Left cardiac atrium (tissue), 4 donors: Measurements from ENCODE around the gene SNTG2. TPM values are rescaled to one million over a fixed set of nuclear protein-coding genes. Genes with fewer than 3 reads are reported as not detected.

Experiments
- ATAC-seq, 2 donors: fragments of 200-7000 bp; cut with Tn5 transposase; one replicate each; pipeline ENCODE4 v1.9.1; 2020; ENCODE audit warnings: mild to moderate bottlenecking in 2 of 2, moderate library complexity in 2 of 2
- DNase-seq: peaks from one replicate; pipeline ENCODE4 v3.0.0-alpha.2; 2020
- intact Hi-C, 2 donors: fragments of 100-400 bp; cut with DNase I; formaldehyde crosslinking; loops; one replicate each; pipeline versions ENCODE4 v1.14.1 to v1.15.1; 2022 to 2023
- total RNA-seq, 2 donors: library from RNA; stranded (reverse); fragmentation: NEBNext Ultra II Directional; extraction: Animal tissue kit (Norgen Biotek cat#: 25700); gene quantifications; one replicate each; pipeline ENCODE4 v1.2.1, GENCODE V29; 2021
- donor health status: DM: no; HTN: yes; CAD: no.
- donor health status: DM: no; HTN: yes; CAD: no; lungs with severe emphysema.
- donor health status: DM: yes; HTN: yes; CAD: no.
- donor health status: Dilated cardiomyopathy.

Gene SNTG2
- total RNA-seq, 2 donors from 2014 or later, result 1.6 to 2.9 TPM

DNA sequence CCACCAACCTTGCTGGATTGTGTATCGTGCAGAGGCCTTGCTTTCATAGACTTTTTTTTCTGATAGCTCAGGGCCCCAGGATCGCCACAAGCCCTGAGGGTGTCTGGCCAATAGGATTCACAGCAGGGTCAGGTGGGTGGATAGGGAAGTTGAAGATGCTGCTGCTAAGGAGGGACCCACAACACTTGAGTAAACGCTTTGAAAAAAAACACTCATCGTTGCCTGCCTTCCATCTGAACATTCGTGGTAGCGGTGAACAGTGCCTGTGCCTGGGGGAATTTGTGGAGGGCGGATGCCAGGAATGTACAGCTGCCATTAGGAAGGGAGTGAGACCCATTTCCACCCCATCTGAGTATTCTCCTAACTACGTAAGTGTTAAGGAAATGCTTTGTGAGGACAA, 358.0 kb downstream of the SNTG2 start:
- no peak for DNase-seq
- ATAC-seq, result no peak
- intact Hi-C loops, result no loop called here

DNA sequence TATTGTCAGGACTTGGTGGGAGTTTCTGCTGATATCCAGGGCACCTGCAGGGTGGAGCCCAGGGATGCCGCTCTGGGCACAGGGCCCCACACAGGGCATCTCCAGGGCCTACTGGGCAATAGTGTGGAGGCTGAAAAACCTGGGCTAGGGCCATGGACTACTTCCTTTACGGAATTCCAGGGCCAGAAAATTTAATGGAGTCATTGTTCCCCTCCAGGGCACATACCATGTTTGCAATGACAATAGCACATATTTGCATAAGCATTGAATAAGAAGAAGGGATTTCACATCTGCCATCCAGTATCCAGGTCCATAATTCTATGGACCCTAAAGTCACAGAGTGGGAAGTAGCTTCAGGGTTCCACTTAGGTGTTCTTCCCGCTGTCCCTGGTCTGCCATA, 358.9 kb downstream of the SNTG2 start:
- ATAC-seq (no peak), DNase-seq (no peak)
- intact Hi-C loops, result no loop called here

DNA sequence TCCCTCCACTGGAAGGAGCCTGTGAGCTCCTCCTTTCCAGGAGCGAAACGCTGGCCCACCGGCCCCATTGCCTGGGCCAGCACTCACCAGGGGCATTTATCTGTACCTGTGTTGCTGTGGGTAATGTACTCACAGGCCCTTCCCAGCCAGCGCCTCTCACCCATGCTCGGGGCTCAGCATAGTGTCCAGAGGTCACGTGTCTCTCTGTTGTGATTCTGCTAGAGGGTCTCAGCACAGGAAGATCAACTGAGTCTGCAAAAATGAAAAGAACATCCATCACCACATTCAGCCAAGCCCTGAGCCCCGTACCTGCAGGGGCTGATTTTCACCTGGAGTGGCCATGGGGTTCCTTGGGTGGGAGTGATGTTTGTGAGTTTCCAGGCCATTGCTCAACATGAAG, 359.6 kb downstream of the SNTG2 start:
- intact Hi-C loops, result no loop called here
- ATAC-seq (no peak), DNase-seq (no peak)

DNA sequence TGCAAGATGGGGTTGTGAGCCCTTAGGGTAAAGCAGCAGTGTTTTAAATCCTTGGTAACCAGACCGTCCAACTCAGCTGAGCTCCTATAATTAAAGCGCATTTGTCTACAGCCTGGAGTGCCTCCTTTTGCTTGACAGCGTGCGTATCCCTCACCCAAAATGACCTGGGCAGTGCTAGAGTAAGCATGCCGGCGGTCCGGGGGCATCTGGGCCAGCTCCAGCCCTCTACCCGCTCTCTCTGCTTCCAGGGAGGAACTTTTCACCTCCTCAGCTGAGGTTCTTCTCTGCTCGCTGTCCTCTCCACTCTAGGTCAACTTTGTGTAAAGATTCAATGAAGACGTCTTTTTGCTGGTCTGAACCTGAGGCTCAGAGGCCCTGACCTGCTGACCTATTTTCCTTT, 360.2 kb downstream of the SNTG2 start:
- intact Hi-C loops, result no loop called here

DNA sequence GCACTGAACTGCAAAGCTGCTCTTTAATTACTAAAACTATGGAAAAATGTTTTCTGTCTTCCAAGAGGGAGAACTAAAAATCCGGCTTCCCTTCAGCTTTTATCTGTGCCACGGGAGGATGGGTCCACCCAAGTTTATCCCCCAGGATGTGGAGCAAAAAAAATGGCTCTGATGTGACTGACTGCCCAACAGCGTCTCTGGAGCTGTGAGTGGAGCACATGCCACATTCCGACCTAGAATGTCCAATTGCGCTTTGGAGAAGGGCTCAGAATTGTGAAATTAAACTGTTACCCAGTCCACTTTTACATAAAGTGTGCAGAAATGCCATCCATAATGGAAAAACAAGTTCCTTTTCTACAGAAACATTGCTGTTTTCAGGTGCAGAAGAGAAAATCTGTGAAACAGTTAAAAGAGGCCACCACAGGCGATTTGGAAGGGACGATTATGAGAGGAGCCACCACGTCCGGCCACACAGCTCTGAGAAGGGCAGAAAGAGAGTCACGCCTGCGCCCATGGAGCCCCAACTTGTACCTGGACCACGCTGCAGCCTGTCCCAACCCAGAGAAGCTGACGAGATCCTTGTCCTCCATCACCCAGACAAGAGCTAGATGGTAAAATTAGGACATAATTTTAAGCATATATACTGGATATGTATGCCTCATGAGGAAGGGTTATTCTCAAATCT, 362.7 kb downstream of the SNTG2 start:
- intact Hi-C loops, result no loop called here
- ATAC-seq (no peak), DNase-seq (no peak)

More for the DNA sequence above, 360.2 kb downstream of the SNTG2 start:
- ATAC-seq (no peak), DNase-seq (no peak)

DNA sequence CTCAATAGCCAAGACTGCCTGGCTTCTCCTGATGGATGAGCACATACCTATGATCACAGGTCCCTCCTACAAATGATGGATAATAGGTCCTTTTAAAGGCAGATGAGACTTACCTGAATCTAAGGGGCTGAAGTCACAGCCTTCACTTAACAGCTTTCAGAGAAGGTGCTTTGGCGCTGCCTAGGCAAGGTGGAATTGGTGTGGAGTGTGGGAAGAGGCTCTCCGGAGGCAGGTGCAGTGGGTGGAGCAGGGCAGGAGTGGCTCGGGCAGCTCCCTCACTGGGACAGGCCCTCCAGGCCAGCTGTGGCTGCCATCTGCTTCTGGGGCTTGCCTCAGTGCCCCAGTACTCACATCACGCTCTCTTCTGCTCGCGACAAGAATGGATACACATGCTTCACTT, 363.6 kb downstream of the SNTG2 start:
- intact Hi-C loops, result no loop called here
- ATAC-seq (no peak), DNase-seq (no peak)

DNA sequence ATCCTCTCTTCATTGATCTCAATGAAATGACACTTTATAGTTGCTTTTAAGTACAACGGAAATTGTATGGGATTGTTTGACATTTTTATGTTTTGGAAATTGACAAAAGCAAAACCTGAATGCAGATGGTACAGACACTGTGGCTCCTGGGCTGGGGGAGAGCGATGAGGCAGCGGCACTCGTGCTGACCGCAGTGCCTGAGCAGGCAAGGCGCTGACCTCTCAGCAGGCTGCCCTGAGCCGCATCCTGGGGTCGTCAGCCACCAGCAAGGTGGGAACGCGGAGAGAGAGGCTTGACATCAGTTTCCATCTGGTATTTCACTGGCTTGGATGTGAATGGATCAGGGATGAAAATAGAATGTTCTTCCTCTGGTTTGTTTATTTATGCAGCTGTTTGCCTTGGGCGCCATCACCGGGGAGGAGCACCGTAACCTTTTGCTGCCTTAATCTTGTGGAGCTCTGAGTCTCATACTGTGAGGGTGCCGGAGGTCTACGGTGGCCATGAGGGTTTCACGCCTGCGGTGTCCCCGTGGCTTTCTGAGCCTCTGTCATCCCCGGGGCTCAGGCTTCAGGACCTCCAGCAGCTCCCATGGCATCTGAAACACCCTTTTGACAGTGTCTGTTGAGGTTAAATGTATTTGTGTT, 367.8 kb downstream of the SNTG2 start:
- ATAC-seq (no peak), DNase-seq (no peak)
- intact Hi-C loops, result no loop called here

DNA sequence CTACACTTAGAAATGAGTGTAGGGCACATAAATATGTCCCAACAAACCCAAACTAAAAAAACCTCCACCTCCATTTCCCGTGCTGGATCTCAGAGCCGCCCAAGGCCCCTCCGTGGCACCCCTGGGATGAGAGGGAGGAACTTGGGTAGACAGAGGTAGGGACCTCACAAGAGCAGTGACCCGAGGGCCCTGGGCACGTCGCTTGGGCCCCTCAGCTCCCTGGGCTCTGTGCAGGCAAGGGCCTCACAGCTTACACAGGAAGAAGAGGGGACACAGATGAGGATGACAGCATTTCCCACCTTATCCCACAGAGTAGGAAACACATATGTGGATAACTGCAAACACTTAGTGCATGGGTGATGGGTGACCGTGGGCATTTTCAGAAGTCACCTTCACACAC, 368.7 kb downstream of the SNTG2 start:
- intact Hi-C loops, result no loop called here
- DNase-seq (no peak), ATAC-seq (no peak)

DNA sequence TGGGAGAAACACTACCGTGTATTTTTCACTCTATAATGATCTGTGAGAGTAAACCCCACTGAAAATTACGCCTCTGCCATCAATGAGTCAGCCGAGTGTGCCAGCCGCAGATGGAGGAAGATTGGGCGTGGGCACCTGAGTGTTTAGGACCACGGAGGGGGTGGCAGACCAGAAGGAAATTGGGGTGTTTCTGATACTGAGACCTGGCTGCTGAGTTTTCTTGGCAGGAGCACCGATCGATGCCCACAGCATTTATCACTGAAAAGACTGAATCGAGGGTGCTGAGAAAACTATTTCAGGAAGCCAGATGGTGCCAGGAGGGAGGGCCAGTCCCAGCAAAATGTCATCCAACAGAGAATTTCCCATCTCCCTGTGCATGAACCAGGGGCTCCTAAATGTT, 370.7 kb downstream of the SNTG2 start:
- ATAC-seq, result no peak
- intact Hi-C loops, result no loop called here
- DNase-seq, result no peak

DNA sequence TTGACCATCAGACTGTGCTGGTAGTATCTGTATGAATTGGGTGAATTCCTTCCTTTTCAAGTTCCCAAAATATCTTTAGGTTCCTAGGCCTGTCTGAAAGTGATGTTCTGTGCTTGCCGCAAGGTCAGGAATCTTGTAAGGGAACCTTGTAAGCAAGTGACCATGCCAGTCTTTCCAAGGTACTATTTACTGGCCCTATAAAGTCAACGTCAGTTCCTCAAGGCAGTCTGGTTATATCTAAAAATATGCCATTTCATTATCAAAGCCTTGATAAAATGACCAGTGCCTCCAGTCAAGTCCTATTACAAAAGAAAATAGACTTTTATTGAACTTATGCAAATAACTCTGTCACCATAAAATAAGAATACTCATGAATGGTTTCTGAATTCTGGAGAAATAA, 374.2 kb downstream of the SNTG2 start:
- ATAC-seq, result no peak
- intact Hi-C loops, result no loop called here

DNA sequence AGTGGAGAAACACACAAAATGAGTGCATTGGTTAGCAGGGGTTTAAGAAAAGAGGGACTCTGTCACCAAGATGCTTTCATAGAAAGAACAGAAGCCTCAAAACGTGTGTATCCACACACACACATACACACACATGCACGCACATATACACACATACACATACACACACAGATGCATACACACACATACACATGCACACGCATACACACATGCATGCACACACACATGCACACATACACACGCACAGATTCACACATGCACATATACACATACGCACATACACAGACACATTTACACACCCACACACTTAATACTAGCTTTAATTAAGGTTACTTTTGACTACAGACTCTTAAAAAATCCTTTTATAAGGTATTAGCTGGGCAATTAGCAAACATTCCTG, 378.0 kb downstream of the SNTG2 start:
- no peak for ATAC-seq
- no peak for DNase-seq
- intact Hi-C loops, result no loop called here

More for the DNA sequence above, 374.2 kb downstream of the SNTG2 start:
- no peak for DNase-seq

DNA sequence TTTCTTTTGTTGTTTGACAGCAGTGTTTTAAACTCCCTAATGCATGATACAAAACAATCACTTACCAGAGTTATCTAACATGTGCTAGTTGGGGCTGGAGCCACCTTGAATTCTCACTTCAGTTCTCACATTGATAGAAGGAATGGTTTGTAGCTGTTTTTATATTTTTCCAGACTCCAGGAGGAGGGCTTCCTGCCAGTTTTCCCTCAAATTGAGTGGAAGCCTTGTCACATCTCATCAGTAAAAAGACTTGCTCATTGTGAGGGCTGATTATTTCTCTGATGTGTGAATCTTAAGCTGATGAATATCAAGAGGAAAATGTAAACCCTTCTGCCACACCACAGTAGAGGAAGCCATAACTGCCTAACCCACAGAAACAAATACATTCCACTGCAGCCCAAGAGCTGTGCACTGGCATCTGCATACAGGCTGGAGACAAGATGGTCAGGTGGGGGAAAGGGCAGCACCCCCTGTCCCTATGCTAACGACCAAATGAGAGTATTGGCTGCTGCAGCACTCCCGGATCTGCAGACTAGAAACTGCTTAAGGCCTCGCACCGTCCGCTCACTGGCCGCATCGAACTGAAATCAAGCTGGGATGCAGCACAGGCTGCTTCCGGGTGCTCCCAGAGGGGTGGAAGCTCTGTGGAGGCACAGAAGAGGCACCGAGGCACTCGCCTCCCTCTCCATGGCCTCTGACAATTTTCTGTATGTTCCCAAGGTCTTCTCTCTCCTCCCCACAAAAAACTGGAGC, 388.9 kb downstream of the SNTG2 start:
- intact Hi-C loops, result no loop called here

DNA sequence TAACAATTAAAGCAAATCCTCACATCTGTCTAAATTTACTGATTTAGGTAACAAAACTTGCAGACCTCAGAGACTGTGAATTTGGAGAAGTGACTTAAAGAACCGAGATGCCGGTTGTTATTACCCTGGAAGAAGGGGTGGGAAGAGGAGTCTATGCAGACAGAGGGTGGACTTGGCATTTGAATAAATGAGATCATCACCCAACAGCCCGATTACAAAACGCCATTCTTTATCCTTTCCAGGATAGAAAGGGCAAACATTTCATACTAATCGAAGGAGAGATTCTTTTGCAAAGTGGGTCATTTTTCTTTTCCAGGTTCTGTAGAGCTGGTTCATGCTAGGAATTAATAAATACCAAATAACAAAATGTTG, 389.5 kb downstream of the SNTG2 start:
- DNase-seq, result no peak
- no peak for ATAC-seq
- intact Hi-C loops, result no loop called here

More for the DNA sequence above, 388.9 kb downstream of the SNTG2 start:
- ATAC-seq (no peak), DNase-seq (no peak)

DNA sequence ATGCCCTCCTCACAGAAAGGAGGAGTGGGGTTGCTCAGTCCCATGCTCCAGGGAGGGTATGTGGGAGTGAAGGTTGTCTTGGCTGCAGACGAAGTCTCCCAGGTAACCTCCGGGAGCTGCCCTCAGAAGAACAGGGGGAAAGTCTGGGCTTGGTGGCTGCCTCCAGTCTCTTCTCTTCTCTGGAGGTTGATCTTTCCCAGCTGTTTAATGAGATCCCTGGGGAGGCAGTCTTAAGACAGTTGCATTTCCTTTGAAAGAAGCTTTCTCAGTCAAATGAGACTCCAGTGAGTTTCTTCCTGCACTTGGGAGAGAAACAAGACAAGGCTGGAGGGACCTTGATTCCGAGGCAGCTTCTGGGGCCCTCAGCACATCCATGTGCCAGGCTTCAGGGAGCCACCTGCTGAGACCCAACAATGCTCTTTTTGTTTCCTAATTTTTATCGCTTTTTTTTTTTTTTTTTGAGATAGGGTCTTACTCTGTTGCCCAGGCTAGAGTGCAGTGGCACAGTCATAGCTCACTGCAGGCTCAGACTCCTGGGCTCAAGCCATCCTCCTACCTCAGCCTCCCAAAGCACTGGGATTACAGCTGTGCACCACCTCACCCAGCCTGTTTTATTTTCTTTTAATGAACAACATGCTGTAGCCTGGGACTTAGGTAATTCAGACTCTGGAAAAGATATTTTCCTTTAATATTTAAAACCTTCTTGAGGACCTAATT, 390.9 kb downstream of the SNTG2 start:
- intact Hi-C loops, result no loop called here
- DNase-seq (no peak), ATAC-seq (no peak)

DNA sequence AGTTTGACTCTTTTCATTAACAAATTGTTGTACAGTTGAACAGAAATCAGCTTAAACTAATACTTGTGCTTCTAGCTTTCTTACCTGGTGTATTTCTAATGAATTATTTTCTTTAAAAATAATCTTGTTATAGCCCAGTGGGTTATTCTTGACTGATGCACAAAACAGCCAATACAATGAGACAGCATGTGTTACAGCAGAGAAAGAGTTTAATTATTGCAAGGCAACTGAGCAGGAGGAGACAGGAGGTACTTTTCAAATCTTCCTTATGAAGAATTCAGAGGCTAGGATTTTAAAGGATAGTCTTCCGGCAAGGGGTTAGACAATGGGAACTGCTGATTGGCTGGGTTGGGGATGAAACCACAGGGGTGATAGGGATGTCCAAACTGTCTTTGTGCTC, 398.1 kb downstream of the SNTG2 start:
- DNase-seq, result no peak
- no peak for ATAC-seq
- intact Hi-C loops, result no loop called here

DNA sequence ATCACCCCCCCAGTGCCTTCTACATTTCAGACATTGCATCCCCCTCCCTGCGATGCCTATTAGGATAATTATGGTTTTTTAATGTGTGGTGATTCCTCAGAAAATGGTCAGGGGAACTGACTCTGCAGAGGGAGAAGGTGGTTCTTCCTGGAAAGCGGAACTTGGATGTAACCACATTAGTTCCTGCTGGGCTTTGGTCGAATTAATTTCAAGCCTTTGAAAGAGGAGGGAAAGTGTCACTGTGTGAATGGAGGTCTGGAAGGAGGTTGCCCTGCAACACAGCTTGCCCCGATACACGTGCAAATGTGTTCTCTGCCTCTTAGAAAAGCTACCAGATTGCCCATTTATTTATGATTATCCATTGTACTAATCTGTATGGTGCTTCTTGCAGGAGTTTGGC, 399.5 kb downstream of the SNTG2 start:
- no peak for ATAC-seq
- DNase-seq, result no peak
- intact Hi-C loops, result no loop called here

DNA sequence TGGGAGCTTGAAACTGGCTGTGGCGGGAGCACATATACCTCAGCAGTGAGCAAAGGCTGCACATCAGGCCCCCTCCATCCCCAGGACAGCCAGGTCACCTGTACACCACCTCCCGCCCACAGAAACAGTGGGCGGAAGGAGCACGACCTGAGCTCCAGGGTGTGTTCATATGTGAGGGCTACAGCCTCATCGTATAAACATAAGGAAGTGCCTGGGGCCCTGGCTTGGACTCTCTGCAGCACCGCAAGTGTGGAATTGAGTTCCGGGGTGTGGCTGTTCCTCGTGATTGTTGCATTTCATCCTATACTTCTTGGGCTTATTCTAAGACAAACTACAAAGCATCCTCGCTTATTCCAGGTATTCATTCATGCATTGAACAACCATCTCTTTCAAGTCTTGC, 402.5 kb downstream of the SNTG2 start:
- intact Hi-C loops, result no loop called here
- DNase-seq (no peak), ATAC-seq (no peak)

DNA sequence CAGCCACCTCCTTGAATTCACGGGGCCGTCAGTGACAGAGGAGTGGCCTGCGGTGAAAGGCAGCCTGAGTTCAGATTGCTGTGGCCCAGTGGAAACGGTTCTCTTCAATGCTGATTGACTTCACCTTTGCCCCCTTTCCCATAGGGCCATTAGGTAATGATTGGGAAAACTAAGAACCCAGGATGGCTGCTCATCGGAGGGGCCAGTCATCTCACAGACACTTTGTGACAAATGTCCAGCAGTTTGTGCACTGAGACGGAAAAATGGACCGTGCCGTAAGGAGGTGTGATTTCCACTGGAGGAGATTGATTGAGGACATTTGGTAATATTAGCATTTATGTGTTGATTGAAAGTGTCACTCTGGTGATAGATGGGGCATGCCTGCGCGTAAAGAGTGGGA, 402.9 kb downstream of the SNTG2 start:
- ATAC-seq (no peak), DNase-seq (no peak)
- intact Hi-C loops, result no loop called here

DNA sequence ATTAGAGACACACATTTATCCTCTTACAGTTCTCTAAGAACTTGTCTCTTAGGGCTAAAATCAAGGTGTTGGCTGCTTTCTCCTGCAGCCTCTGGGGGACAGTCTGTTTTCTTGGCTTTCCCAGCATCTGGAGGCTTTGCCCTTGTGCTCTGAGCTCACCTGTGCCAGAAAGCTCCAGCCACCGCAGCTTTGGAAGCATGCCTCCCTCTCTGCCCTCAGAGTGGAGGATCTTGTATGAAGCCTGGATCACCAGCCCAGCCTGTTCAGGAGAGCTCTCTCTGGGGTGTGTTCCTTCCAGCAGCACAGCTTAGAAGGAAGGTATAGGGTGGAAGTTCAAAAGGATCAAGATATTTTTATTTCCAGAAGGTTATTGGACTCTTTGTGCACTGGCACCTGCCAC, 409.5 kb downstream of the SNTG2 start:
- ATAC-seq (no peak), DNase-seq (no peak)
- intact Hi-C loops, result no loop called here
